Fibroblast of the aortic adventitia (primary cell): ENCODE results near the gene STK32A. TPM values are rescaled to one million over a fixed set of nuclear protein-coding genes. Genes with fewer than 3 reads are reported as not detected.

Experiments used
- DNase-seq: peaks from one replicate; pipeline ENCODE4 v3.0.0-alpha.2; 2010; ENCODE audit warnings: low read depth
- H3K4me3 ChIP-seq: 2 replicates; pipeline ENCODE4 v1.5.1; 2011; ENCODE audit warnings: low read depth, mild to moderate bottlenecking, control low read depth, low read length, moderate library complexity
- CTCF ChIP-seq: IDR thresholded peaks from 2 replicates; pipeline ENCODE4 v1.5.1; 2011; ENCODE audit warnings: mild to moderate bottlenecking, low read length, control low read depth, inconsistent platforms; ENCODE audit not compliant: insufficient read depth
- small RNA-seq: library from RNA; depleted of rRNA; stranded (forward); fragments of <200 nt; gene quantifications from one replicate; pipeline ENCODE3, GENCODE V24; 2012
- total RNA-seq: library from RNA; depleted of rRNA; stranded (reverse); fragments of >200 nt; gene quantifications from 2 replicates; pipeline ENCODE4 v1.2.3, GENCODE V29; 2012; ENCODE audit warnings: low replicate concordance

The STK32A gene
- total RNA-seq, 1 donor: 2.3 TPM

- DNase-seq: no peak
- TF ChIP-seq CTCF: no peak
- H3K4me3 ChIP-seq: no peak overlapping the region
Measured at GRCh38 chr5:147436596-147436995, 201.8 kb downstream of the STK32A start.

- TF ChIP-seq CTCF: no peak
- DNase-seq: no peak
- no peak overlapping the region for H3K4me3 ChIP-seq
Measured at GRCh38 chr5:147437161-147437596, 202.4 kb downstream of the STK32A start.

Small RNAs within 50 kb of the gene (small RNA-seq; reads per million reads assigned to genes)
- gene AC011373.1: not detected
